GM08714 (cell line): ENCODE results near the gene CACNA2D3.

Source experiments
- H3K4me3 ChIP-seq: fragments of 200-500 bp; sonication (Bioruptor generic); 2 replicates; pipeline ENCODE4 v1.5.1; 2014; ENCODE audit warnings: mild to moderate bottlenecking, low read length, inconsistent platforms
- ZNF274 ChIP-seq: IDR thresholded peaks from 2 replicates; pipeline ENCODE4 v1.6.1; 2012; ENCODE audit warnings: mild to moderate bottlenecking, low read depth, low read length

The CACNA2D3 gene

DNA sequence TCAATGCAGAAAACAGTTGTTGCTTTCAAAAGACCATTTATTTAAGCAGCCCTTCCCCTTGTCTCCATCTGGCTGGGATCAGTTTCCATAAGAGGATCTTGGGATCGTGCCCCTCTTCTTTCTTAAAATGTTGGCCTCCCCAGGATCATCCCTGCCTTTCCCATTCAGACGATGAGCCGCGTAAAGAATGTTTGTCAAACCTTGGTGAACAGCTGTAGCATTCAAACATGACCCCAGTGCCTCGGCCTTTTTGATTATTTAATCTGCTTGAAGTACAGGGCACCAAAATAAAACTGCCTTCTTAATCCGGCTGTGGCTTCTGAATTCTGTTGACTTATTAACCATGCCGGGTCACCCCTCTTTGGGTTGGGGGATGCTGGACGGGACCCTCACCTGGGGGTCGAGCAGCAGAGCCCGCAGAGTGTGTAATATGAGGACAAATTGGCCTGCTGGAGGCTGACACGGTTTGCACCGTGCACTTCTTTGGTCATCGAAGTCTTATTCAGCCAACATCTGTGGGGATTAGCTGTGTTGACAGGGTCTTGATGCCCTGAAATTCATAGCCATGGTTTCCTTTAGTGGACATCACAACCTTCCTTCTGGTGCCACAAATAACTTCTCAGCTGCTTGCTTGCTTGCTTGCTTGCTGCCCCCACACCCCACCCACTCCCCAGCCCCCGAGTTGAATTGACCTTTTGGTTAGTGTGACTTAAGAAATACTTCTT is 805.9 kb downstream of the CACNA2D3 start, which contains the start of gene LRTM1:
Gene LRTM1, minus strand, starts transcription at position 14 of the 725 bp plus-strand sequence. CDS start 148 bp downstream, outside the sequence.
- H3K4me3 ChIP-seq, result no peak within 1 kb of the TSS
- no peak for TF ChIP-seq ZNF274

DNA sequence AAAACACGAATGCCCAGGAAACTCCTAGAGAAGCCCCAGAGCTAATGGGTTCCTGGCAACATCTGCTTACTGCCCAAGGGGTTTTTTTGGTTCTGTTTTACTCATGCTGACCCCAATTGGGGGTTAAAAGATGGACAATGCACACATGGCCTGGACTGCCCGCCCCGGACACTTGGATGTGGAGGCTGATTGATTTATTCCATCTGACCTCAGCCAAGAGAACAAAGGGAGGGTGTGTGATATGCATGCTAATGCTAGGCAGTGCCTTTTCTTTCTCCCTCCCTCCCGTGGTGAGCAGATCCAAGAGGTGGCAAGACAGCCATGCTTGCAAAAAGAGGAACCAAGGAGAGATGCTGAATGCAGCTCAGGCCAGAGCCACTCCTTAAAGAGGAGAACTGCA is 808.8 kb downstream of the CACNA2D3 start:
- no peak overlapping the region for H3K4me3 ChIP-seq
- TF ChIP-seq ZNF274, result no peak

DNA sequence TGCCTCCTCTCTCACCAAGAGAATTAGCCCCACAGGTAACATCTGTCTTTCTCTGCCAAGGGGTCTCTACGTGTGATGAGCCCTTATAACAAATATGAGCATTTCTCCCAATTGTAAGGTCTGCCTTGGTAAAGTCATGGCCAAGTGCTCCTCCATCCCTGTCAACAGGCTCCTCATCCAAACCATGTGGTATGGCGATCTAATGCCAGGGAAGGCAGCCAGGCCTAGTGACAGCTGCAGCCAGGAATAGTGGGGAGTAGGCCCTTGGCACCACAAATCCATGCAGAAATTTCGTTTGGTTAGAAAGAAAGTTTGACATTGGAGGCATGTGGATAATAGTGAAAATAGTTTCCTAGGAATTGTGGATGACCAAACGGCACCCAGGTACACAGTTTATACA is 810.3 kb downstream of the CACNA2D3 start:
- TF ChIP-seq ZNF274, result no peak
- no peak overlapping the region for H3K4me3 ChIP-seq

DNA sequence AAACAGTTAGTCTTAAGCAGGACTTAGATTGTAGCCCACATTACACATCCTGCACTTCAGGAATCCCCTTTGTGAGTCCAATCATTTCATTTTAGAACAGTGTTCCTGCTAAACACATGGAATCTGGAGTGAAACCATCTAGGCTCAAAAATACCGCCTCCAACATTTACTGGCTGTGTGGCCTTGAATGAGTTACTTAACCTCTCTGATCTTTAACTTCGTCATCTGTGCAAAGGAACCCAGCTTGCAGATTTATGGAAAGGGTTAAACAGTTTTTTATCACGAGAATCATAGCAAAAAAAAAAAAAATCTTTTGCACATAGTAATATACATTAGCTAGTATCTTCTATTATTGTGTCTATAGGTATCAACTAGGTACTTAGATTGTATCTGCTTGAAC is 813.5 kb downstream of the CACNA2D3 start:
- no peak for TF ChIP-seq ZNF274
- no peak overlapping the region for H3K4me3 ChIP-seq

DNA sequence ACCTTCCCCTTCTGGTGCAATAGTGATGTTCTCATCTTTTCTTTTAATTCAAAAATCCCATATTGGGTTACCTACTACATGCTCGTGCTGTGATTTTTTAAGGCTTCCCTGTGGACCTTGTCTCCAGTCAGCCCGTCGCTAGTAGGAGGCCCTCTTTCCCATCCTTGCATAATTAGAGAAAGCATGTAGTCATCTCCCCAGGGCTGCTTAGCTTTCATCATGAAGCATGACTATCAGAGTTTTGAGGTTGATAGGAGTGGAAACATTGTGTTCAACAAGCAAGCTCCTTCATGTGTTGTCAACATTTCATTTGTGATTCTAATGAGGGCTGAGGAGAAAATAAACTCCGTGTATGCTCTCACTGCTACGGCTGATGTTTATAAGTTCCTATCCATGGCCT is 814.2 kb downstream of the CACNA2D3 start:
- H3K4me3 ChIP-seq, result no peak overlapping the region
- no peak for TF ChIP-seq ZNF274

DNA sequence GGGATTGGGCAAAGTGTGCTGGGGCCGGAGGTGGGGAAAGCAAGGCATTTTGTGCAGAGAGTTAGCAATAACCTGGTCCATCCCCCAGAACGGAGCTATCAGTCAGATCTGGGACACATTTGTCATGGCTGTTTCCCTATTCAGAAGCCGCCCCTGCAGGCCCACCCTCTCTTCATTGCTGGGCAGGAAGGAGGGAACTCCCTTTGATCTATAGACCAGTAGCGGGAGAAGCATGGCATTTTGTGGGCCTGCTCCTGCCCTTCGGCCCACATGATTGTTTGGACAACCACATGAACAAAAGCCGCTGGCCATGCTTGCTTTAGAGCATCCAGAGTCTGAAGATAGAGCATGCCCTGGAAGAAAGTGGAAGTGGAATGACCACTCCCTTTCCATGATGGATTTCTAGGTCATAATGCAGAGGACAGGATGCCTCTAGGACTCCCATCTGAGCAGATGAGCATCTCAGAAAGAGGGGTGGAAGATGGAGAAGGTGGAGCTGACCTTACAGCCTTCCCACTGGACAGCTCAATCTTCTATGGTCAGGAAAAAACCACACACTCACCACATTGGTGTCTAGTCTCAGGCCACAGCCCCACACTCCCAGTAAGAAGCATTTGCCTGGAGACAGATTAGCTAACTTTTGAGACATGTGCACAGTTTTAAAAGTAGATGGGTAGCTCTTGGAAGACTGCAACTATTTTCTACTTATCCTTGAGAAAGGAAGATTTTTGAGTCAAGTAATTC is 817.4 kb downstream of the CACNA2D3 start:
- no peak overlapping the region for H3K4me3 ChIP-seq
- TF ChIP-seq ZNF274, result no peak

DNA sequence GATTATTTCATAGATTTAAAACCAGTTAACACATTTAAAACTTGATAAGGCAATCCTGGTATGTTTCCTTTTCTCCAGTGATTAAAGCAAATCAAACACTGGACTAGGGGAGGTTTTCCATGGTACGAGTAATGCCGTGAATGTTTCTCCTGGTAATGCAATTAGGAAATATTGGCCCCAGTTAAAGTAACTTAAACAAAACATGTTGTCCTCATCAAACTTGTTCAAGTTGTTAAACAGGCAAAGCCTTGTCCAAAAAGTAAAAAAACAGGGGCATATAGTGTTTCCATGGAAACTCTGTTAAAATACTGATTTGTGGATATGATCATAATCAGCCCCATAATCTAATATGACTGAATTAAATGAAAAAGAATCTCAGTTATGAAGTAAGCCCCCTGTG is 818.6 kb downstream of the CACNA2D3 start:
- no peak overlapping the region for H3K4me3 ChIP-seq
- no peak for TF ChIP-seq ZNF274

DNA sequence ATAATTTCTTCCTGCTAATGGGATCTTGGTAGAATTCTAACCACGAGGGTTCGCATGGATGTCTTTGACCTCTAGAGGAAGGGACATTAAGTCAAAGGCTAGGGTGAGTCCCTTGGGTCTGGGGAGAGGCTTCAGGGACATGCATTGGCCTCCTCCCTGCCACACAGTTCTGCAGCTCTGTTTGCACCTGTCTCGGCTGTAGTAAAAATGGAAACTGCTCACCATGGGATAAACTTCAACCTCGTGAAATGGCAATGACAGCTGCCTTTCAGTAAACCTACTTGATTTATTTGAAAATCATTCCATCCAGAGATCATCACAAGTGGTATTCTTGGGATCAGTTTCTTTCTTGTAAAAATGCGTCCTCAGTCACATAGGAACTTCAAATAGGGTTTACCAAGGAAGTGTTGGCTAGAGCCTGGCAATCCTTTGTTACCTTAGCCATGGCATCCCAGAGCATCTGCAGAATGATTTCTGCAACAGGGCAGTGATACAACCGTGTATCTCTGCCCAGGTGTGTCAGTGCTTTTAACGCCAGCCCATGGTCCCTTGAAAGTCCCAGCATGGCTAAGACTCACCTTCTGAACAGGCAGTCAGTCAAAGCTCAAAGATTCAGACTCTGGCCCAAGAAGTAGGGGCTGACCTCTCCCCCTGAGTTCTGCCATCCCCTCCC is 819.5 kb downstream of the CACNA2D3 start:
- no peak for TF ChIP-seq ZNF274
- H3K4me3 ChIP-seq, result no peak overlapping the region

DNA sequence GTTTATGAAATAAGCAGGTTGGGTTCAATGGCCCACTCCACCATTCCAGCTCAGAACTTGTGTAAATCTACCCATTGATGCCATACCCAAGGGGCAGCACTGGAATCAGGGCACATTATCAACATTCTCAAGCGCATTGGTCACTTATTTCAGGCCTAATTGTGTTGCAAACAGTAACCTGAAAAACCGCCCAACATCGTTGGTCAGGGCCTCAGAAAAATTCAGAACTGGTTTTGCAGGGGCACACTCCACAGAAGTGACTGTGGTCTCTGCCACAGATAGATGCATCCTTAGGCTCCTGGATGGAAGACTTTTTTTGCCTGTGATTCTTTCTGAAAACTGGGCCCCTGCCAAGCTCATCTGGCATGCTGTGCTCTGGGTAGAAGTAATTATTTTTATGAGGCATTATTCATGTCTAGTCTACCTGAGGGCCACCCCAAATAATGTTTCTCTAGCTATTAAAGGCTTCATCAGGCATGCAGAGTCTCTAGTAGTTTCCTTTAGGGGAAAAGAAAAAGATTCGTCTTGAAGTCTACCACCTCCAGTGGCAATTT is 827.2 kb downstream of the CACNA2D3 start:
- no peak for TF ChIP-seq ZNF274

DNA sequence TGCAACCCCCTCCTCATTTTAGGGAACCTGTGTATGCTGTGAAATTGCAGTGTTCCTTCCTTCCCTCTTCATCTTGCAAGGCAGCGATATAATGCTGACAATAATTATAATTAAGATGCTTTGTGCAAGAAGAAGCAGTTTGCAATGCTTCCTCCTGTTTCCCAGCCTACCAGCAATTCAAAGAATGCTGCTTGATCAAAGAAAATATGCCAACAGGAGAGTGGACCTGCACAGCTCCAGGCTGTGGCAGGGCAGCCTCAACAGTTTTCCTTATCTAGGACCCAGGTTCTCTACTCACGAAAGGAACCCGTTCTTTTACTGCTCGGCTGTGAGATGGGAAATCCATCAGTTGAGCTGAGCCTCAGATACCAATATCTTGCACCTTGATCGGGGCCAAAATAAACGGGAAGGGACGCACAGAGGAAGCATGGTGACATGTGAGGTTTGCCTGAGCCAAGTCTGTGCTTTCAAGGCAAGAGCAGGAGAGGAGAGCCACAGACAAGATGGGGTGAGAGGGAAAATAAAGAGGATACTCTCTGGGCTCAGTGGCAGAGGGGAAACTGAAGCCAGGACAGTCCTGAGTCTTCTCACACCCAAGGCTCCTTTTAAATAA is 828.1 kb downstream of the CACNA2D3 start:
- H3K4me3 ChIP-seq, result no peak overlapping the region
- TF ChIP-seq ZNF274, result no peak

More for the DNA sequence above, 827.2 kb downstream of the CACNA2D3 start:
- no peak overlapping the region for H3K4me3 ChIP-seq

DNA sequence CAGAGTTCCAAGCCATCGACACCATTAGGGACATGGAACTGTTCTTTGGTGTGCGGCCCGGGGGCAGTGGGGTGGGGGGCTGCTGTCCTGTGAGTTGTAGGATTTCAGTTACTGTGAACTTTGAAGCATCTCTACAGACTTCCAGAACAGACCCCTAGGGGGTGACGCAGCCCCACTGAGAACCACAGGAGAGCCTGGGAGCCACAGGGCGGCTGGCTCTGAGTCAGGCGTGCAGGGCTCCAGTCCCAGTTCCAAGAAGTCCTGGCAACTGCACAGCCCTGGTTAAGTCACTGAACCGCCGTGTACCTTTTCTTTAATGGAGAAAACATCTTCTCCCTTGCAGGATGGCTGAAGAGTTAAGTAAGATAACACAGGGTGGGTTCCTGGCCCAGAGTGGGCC is 829.1 kb downstream of the CACNA2D3 start:
- H3K4me3 ChIP-seq, result no peak overlapping the region
- TF ChIP-seq ZNF274, result no peak

DNA sequence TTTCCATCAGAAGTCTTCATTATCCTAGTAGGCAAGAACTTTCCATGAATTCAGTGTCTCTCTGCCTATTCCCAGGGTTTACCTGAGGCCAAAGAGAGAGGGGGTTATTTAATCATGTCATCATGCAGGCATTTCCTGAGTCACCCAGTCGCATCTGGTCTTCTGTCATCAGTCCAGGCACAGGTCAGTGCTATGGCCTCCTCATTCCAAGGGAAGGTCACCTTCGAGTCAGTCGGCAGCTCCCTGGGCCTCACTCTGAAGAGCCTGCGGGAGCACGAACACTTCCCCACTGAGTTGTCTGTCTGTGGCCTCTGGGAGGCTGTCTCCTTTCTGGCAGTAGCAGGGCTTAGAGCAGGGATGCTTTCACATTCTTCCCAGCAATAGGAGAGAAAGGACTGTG is 831.7 kb downstream of the CACNA2D3 start:
- H3K4me3 ChIP-seq, result no peak overlapping the region
- TF ChIP-seq ZNF274, result no peak

DNA sequence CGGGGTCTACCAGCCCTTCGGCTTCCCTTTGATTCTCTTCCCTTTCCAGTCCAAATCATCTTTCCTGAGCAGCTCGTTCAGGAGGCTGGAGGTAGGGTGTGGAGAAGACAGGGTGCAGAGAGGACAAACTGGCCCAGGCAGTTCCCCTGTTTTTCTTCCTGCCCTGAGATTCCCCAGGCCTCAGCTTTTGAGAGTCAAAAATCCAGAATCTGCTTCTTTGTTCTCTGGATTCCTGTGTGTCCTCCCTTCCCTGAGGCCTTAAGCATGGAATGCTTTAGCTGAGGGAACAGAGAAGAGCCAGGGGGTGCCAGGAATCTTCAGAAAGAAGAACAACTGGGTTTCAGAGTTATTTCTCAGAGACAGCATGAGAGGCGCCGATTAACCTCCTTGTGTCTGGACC is 832.2 kb downstream of the CACNA2D3 start:
- no peak overlapping the region for H3K4me3 ChIP-seq

DNA sequence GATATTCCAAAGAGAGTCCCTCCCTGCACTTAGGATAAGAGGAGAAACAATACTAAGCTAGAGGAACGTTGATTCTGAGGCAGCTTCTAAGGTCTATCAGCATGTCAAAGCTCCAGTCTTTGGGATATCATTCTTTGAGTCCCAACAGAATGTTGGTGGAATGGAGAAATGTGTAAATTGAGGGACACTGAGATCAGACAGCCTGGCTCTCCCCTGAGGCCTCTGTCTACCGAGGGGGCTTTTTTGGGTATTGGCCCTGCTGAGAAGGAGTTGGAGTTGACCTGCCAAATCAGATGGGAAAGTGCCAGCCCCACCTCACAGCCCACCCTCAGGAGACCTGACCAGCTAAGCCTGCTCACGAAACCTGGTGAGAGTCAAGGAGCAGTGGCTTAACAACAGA is 833.1 kb downstream of the CACNA2D3 start:
- TF ChIP-seq ZNF274, result no peak

More for the DNA sequence above, 832.2 kb downstream of the CACNA2D3 start:
- no peak for TF ChIP-seq ZNF274

More for the DNA sequence above, 833.1 kb downstream of the CACNA2D3 start:
- no peak overlapping the region for H3K4me3 ChIP-seq
